B cell (primary cell): Measurements from ENCODE around the gene ADGRL4.

Experiments used
- CTCF ChIP-seq: fragments of 200-600 bp; IDR thresholded peaks from one replicate; pipeline ENCODE4 v1.8.0; 2022; ENCODE audit warnings: antibody characterized with exemption, mild to moderate bottlenecking
- EZH2 ChIP-seq: IDR thresholded peaks from 2 replicates; pipeline ENCODE4 v1.6.1; 2012; ENCODE audit warnings: borderline replicate concordance, low read depth, mild to moderate bottlenecking, moderate library complexity, low read length; ENCODE audit not compliant: insufficient read depth, poor library complexity, severe bottlenecking

- TF ChIP-seq CTCF (no peak), EZH2 (no peak)
Measured at GRCh38 chr1:79052829-79053449, 46.4 kb upstream of the ADGRL4 start.
